Skeletal muscle cell (primary cell): Measurements from ENCODE around the gene MACROD2.

Experiments used
- DNase-seq: peaks from one replicate; pipeline ENCODE4 v3.0.0-alpha.2; 2010; ENCODE audit warnings: low read depth
- H3K4me3 ChIP-seq: 2 replicates; pipeline ENCODE4 v1.5.1; 2011; ENCODE audit warnings: low read depth, mild to moderate bottlenecking, control low read depth, low read length, moderate library complexity

The MACROD2 gene

GRCh38 chr20:15594158-15594695 lies 1598.9 kb downstream of the MACROD2 start:
- DNase-seq = no peak
- H3K4me3 ChIP-seq = no peak overlapping the region

- no peak for DNase-seq
These were observed 1601.0 kb downstream of the MACROD2 start for GRCh38 chr20:15596220-15596890.

GRCh38 chr20:15597306-15597705 lies 1602.0 kb downstream of the MACROD2 start:
- DNase-seq = no peak
- no peak overlapping the region for H3K4me3 ChIP-seq

More at GRCh38 chr20:15596220-15596890, 1601.0 kb downstream of the MACROD2 start:
- H3K4me3 ChIP-seq = no peak overlapping the region

- H3K4me3 ChIP-seq = no peak overlapping the region
- no peak for DNase-seq
These were observed 1604.6 kb downstream of the MACROD2 start for GRCh38 chr20:15599961-15600360.

GRCh38 chr20:15600565-15600964 lies 1605.2 kb downstream of the MACROD2 start:
- H3K4me3 ChIP-seq = no peak overlapping the region
- DNase-seq = no peak

- DNase-seq = no peak
- H3K4me3 ChIP-seq = no peak overlapping the region
These were observed 1608.2 kb downstream of the MACROD2 start for GRCh38 chr20:15603506-15603905.

- H3K4me3 ChIP-seq = no peak overlapping the region
- no peak for DNase-seq
These were observed 1608.9 kb downstream of the MACROD2 start for GRCh38 chr20:15603978-15604805.

GRCh38 chr20:15609921-15610320 lies 1614.6 kb downstream of the MACROD2 start:
- H3K4me3 ChIP-seq = no peak overlapping the region
- DNase-seq = no peak

GRCh38 chr20:15610787-15611186 lies 1615.5 kb downstream of the MACROD2 start:
- no peak overlapping the region for H3K4me3 ChIP-seq
- DNase-seq = no peak

- H3K4me3 ChIP-seq = no peak overlapping the region
- DNase-seq = no peak
These were observed 1616.2 kb downstream of the MACROD2 start for GRCh38 chr20:15611541-15611940.

- DNase-seq = no peak
- H3K4me3 ChIP-seq = no peak overlapping the region
These were observed 1616.9 kb downstream of the MACROD2 start for GRCh38 chr20:15612198-15612597.

- DNase-seq = no peak
These were observed 1617.5 kb downstream of the MACROD2 start for GRCh38 chr20:15612769-15613168.

GRCh38 chr20:15613530-15613929 lies 1618.2 kb downstream of the MACROD2 start:
- DNase-seq = no peak
- H3K4me3 ChIP-seq = no peak overlapping the region

More at GRCh38 chr20:15612769-15613168, 1617.5 kb downstream of the MACROD2 start:
- H3K4me3 ChIP-seq = no peak overlapping the region

- H3K4me3 ChIP-seq = no peak overlapping the region
- DNase-seq = no peak
These were observed 1621.3 kb downstream of the MACROD2 start for GRCh38 chr20:15616626-15617025.

- no peak overlapping the region for H3K4me3 ChIP-seq
- no peak for DNase-seq
These were observed 1622.8 kb downstream of the MACROD2 start for GRCh38 chr20:15618110-15618509.

- H3K4me3 ChIP-seq = no peak overlapping the region
- no peak for DNase-seq
These were observed 1623.6 kb downstream of the MACROD2 start for GRCh38 chr20:15618912-15619311.

GRCh38 chr20:15619341-15619740 lies 1624.0 kb downstream of the MACROD2 start:
- H3K4me3 ChIP-seq = no peak overlapping the region
- no peak for DNase-seq

- DNase-seq = no peak
These were observed 1624.5 kb downstream of the MACROD2 start for GRCh38 chr20:15619816-15620215.

GRCh38 chr20:15622368-15622767 lies 1627.1 kb downstream of the MACROD2 start:
- DNase-seq = no peak
- H3K4me3 ChIP-seq = no peak overlapping the region

More at GRCh38 chr20:15619816-15620215, 1624.5 kb downstream of the MACROD2 start:
- H3K4me3 ChIP-seq = no peak overlapping the region

- DNase-seq = no peak
- no peak overlapping the region for H3K4me3 ChIP-seq
These were observed 1627.9 kb downstream of the MACROD2 start for GRCh38 chr20:15623215-15623614.
